Measurements from ENCODE around the gene PTGS1.

- TF ChIP-seq, protein P1, sequence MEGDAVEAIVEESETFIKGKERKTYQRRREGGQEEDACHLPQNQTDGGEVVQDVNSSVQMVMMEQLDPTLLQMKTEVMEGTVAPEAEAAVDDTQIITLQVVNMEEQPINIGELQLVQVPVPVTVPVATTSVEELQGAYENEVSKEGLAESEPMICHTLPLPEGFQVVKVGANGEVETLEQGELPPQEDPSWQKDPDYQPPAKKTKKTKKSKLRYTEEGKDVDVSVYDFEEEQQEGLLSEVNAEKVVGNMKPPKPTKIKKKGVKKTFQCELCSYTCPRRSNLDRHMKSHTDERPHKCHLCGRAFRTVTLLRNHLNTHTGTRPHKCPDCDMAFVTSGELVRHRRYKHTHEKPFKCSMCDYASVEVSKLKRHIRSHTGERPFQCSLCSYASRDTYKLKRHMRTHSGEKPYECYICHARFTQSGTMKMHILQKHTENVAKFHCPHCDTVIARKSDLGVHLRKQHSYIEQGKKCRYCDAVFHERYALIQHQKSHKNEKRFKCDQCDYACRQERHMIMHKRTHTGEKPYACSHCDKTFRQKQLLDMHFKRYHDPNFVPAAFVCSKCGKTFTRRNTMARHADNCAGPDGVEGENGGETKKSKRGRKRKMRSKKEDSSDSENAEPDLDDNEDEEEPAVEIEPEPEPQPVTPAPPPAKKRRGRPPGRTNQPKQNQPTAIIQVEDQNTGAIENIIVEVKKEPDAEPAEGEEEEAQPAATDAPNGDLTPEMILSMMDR (IDR thresholded peaks at IDR 0.05; ENCODE audit: insufficient read depth, low read length, poor library complexity, severe bottlenecking), result peak; percentile 16
- no peak for TF ChIP-seq EZH2phosphoT487 (conservative IDR thresholded peaks at IDR 0.05; ENCODE audit: low read length)
Observed at GRCh38 chr9:122379340-122379739, 8.5 kb downstream of the PTGS1 start.

Measured in SU-DHL-6 (cell line).